Activated naive CD8-positive, alpha-beta T cell treated with anti-CD3 and anti-CD28 coated beads, Interleukin-2, amount 10 ng/mL, durations not matched to agents 7 days and 5 days (primary cell): Measurements from ENCODE around the gene CASP3. TPM values are rescaled to one million over a fixed set of nuclear protein-coding genes. Genes with fewer than 3 reads are reported as not detected.
A peak's percentile ranks its signal among the peaks of the same experiment; 100 is the strongest.
"Not testable (repeated sequence)": the region's sequence is repeated elsewhere in the genome, so short reads cannot be mapped to it uniquely, and the experiment has no call there.

Experiments
- ATAC-seq: fragments of 150-1000 bp; cut with Tn5 transposase; one replicate; pipeline ENCODE4 v1.10.0; 2021; ENCODE audit warnings: low read depth, moderate library complexity
- POLR2A ChIA-PET: fragments of 350-600 bp; sonication (Branson Sonifier 250); formaldehyde crosslinking; loops from one replicate; lab custom pipeline; 2021; ENCODE audit warnings: antibody characterized with exemption; lab: Charles Lee
- DNase-seq: peaks from one replicate; pipeline ENCODE4 v3.0.0; 2021
- H3K27ac Mint-ChIP-seq: one replicate; pipeline ENCODE4 v1.8.0; 2022; ENCODE audit warnings: mild to moderate bottlenecking, mixed read lengths
- H3K27me3 Mint-ChIP-seq: one replicate; pipeline ENCODE4 v1.8.0; 2022; ENCODE audit warnings: mild to moderate bottlenecking, moderate library complexity, mixed read lengths
- H3K36me3 Mint-ChIP-seq: one replicate; pipeline ENCODE4 v1.8.0; 2021; ENCODE audit warnings: mild to moderate bottlenecking, mixed read lengths
- H3K4me1 Mint-ChIP-seq: one replicate; pipeline ENCODE4 v1.8.0; 2021; ENCODE audit warnings: mixed read lengths
- H3K4me3 Mint-ChIP-seq: one replicate; pipeline ENCODE4 v1.8.0; 2022; ENCODE audit warnings: mild to moderate bottlenecking, moderate library complexity, mixed read lengths
- H3K9me3 Mint-ChIP-seq: one replicate; pipeline ENCODE4 v1.8.0; 2021; ENCODE audit warnings: mixed read lengths
- total RNA-seq, 2 experiments: library from RNA; stranded (reverse); gene quantifications; one replicate each; pipeline ENCODE4 v1.2.3, GENCODE V29; 2021

The CASP3 gene
- total RNA-seq, 2 experiments from 2014 or later: 45.3 to 49.8 TPM

DNA sequence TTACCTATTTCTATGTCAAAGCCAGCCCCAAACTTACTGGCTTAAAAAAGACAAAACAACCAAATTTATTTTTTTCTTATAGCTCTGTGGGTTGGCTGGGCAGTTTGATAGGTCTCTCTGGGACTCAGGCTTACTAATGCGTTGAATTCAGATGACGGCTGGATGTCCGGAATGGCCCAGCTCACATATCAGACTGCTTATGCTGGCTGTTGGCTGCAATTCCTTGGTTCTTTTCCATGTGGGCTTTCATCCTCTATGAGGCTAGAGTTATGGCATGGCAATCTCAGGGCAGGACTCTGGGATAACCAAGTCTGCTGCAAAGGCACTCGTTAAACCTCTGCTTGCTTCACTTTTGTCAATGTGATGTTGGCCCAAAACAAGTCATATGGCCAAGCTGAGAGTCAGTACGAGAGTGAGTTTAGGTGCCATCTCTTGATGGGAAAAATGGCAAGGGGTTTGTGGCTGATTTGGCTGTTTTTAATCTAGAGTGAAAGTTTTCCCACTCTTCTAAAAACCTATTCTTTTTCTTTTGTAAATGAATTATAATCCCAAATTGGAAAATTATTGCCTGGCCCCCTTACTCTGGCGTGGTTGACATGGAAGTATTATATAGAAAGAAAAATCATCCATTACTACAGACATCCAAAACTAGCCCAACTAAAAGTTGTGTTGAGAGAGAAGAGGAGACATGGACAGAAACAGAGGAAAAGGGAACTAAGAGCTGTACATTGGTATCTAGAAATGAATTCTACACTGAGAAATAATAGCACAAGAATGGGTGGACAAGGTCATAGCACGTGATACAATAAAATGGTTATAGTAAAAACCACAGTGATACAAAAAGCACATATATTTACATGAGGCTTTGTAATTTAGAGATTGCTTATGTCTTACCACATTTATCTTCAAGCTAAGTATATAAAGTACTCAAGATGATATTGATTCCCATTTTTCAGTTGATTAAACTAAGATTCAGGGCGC lies 6.9 kb upstream of the CASP3 start:
- ATAC-seq (no peak), DNase-seq (no peak)
- Mint-ChIP-seq H3K9me3 (no peaks in the 10 kb centered on the region), H3K27me3 (no peaks in the 10 kb centered on the region), H3K36me3 (peaks cover 18% of the 10 kb centered on the region), H3K4me3 (no peak overlapping the region), H3K4me1 (peaks cover 6% of the 10 kb centered on the region), H3K27ac (no peak overlapping the region)
- POLR2A ChIA-PET: no interaction called here

GRCh38 chr4:184653650-184654049 lies 4.4 kb upstream of the CASP3 start:
- Mint-ChIP-seq H3K4me3 (no peak overlapping the region), H3K9me3 (no peaks in the 10 kb centered on the region), H3K4me1 (peaks cover 17% of the 10 kb centered on the region), H3K27ac (no peak overlapping the region), H3K36me3 (peaks cover 14% of the 10 kb centered on the region), H3K27me3 (no peaks in the 10 kb centered on the region)
- ATAC-seq: no peak
- DNase-seq: no peak
- POLR2A ChIA-PET: interaction anchor here (1.5 kb wide), 1 partner anchor 81 kb away, joined by 4 read pairs; the partner anchor contains the start of gene CENPU

DNA sequence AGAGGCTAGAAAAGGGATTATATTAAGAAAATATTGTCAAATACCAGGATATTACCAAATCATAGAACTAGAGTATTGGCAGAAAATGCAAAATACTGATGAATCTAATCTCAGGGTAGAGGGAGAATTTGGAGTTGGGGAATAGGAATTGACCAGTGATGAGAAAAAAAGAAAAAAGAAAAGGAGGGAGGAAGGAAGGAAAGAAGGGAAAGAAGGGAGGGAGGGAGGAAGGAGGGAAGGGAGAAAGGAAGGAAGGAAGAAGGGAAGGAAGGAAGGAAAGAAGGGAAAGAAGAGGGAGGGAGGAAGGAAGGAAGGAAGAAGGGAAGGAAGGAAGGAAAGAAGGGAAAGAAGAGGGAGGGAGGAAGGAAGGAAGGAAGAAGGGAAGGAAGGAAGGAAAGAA lies 3.4 kb upstream of the CASP3 start:
- H3K4me3 Mint-ChIP-seq, POLR2A ChIA-PET, DNase-seq, H3K27me3 Mint-ChIP-seq, H3K9me3 Mint-ChIP-seq, H3K27ac Mint-ChIP-seq, ATAC-seq: not testable (repeated sequence)
- H3K4me1 Mint-ChIP-seq: peaks cover 22% of the 10 kb centered on the region
- H3K36me3 Mint-ChIP-seq: peaks cover 19% of the 10 kb centered on the region

DNA sequence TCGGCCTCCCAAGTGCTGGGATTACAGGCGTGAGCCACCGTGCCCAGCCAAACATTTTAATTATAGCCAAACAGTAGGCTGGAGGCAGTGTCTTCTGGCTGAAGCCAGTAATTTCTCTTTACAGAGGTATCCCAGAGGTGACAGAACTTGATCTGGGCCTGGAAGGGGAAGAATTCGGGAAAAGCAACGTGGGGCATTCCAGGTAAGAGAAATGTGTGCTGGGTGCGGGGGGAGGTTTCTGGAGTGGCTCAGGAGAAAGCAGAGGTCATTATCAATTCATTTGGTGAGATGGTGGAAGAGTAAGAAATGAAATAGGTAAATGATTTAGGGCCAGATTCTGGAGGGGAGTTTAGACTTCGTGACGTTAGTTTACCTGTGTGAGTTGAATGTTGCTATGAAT lies 2.7 kb upstream of the CASP3 start:
- Mint-ChIP-seq H3K27ac (no peak overlapping the region), H3K9me3 (no peaks in the 10 kb centered on the region), H3K4me3 (no peak overlapping the region), H3K36me3 (peaks cover 24% of the 10 kb centered on the region), H3K27me3 (no peaks in the 10 kb centered on the region), H3K4me1 (peaks cover 28% of the 10 kb centered on the region)
- POLR2A ChIA-PET: no interaction called here
- ATAC-seq (no peak), DNase-seq (no peak)

DNA sequence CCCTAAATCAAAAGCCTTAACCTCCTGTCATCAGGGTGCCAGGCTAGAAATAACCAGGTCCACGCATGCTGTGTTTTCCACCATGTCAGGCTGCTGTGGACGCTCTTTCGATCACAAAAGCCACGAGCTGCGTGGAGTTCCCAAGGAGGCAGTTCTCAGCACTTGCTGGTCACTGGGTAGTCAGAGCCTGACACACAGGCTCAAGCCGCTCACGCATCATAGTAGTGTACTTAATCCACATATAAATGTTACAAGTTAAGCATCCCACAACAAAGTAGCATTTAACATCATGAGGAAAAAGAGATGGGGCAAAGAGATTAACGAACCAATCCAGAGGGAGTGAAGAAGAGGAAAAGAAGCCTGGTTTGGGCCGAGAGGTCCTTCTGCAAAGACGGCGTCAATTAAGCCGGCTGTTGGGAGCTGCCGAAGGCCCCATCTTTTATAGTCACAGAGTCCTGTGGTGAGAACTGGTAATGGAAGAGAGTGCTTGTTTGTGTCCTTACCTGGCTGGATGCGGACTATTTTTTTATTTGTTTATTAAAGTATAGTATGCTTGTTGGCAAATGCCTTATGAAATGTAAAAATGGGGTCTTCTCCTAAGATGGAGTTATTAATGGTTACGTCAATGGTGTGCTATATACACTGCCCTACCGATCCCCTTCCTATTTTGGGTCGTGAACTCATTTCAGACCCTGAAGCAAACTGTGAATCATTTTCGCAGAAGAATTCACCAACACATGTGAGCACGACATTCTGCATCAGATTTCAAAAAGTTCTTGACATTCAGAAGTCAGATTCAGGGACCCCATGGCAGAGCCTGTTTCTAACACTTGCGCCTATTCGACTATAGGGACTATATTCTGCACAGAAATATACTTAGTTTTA lies 966 bp upstream of the CASP3 start:
- POLR2A ChIA-PET: interaction anchor here (0.9 to 3.5 kb wide), 19 partner anchors 9 to 413 kb away, joined by 3 to 48 read pairs (median 6); partner anchors contain the start of genes CENPU and IRF2
- H3K27ac Mint-ChIP-seq: peak overlapping the region; percentile 94
- no peak for ATAC-seq
- DNase-seq: no peak
- peaks cover 26% of the 10 kb centered on the region for H3K36me3 Mint-ChIP-seq
- H3K9me3 Mint-ChIP-seq: no peaks in the 10 kb centered on the region
- H3K4me1 Mint-ChIP-seq: peaks cover 44% of the 10 kb centered on the region
- no peaks in the 10 kb centered on the region for H3K27me3 Mint-ChIP-seq
- peak overlapping the region; percentile 96 for H3K4me3 Mint-ChIP-seq

GRCh38 chr4:184648313-184649025 lies 778 bp downstream of the CASP3 start:
- ATAC-seq: peak; percentile 15
- H3K27ac Mint-ChIP-seq: peak overlapping the region; percentile 96
- POLR2A ChIA-PET: interaction anchor here (0.6 to 3.5 kb wide), 15 partner anchors 13 to 1145 kb away, joined by 3 to 48 read pairs (median 6); partner anchors contain the start of genes CENPU and IRF2
- H3K4me3 Mint-ChIP-seq: peak overlapping the region; percentile 98
- peak; percentile 73 for DNase-seq
- no peaks in the 10 kb centered on the region for H3K27me3 Mint-ChIP-seq
- peaks cover 30% of the 10 kb centered on the region for H3K36me3 Mint-ChIP-seq
- H3K9me3 Mint-ChIP-seq: no peaks in the 10 kb centered on the region
- H3K4me1 Mint-ChIP-seq: peaks cover 59% of the 10 kb centered on the region

- POLR2A ChIA-PET: interaction anchor here (0.6 to 3.5 kb wide), 11 partner anchors 12 to 1144 kb away, joined by 3 to 48 read pairs (median 4); partner anchors contain the start of gene CENPU
- Mint-ChIP-seq H3K27ac (peak overlapping the region; percentile 96), H3K4me1 (peaks cover 59% of the 10 kb centered on the region), H3K4me3 (peak overlapping the region; percentile 98), H3K36me3 (peaks cover 30% of the 10 kb centered on the region), H3K27me3 (no peaks in the 10 kb centered on the region), H3K9me3 (no peaks in the 10 kb centered on the region)
- ATAC-seq (no peak), DNase-seq (no peak)
Measured at GRCh38 chr4:184648054-184648312, 1.3 kb downstream of the CASP3 start.

GRCh38 chr4:184647266-184648053 lies 1.8 kb downstream of the CASP3 start:
- no peak for ATAC-seq
- Mint-ChIP-seq H3K27me3 (no peaks in the 10 kb centered on the region), H3K27ac (peak overlapping the region; percentile 96), H3K4me3 (peak overlapping the region; percentile 98), H3K4me1 (peaks cover 59% of the 10 kb centered on the region), H3K36me3 (peaks cover 28% of the 10 kb centered on the region), H3K9me3 (no peaks in the 10 kb centered on the region)
- no peak for DNase-seq
- POLR2A ChIA-PET: interaction anchor here (0.6 to 3.5 kb wide), 8 partner anchors 14 to 384 kb away, joined by 3 to 48 read pairs (median 4); partner anchors contain the start of genes CENPU and IRF2

GRCh38 chr4:184645904-184646610 lies 3.2 kb downstream of the CASP3 start:
- peak overlapping the region; percentile 98 for H3K4me3 Mint-ChIP-seq
- no peak for ATAC-seq
- H3K4me1 Mint-ChIP-seq: peaks cover 62% of the 10 kb centered on the region
- H3K27ac Mint-ChIP-seq: peak overlapping the region; percentile 17
- DNase-seq: no peak
- POLR2A ChIA-PET: interaction anchor here (1.0 to 2.6 kb wide), 4 partner anchors 13 to 171 kb away, joined by 3 to 8 read pairs (median 6); partner anchors contain the start of genes CENPU and IRF2
- H3K27me3 Mint-ChIP-seq: no peaks in the 10 kb centered on the region
- H3K36me3 Mint-ChIP-seq: peaks cover 36% of the 10 kb centered on the region
- no peaks in the 10 kb centered on the region for H3K9me3 Mint-ChIP-seq

- Mint-ChIP-seq H3K9me3 (no peaks in the 10 kb centered on the region), H3K27ac (peak overlapping the region; percentile 57), H3K4me1 (peaks cover 62% of the 10 kb centered on the region), H3K36me3 (peaks cover 44% of the 10 kb centered on the region), H3K27me3 (no peaks in the 10 kb centered on the region), H3K4me3 (peak overlapping the region; percentile 69)
- ATAC-seq (no peak), DNase-seq (no peak)
- POLR2A ChIA-PET: interaction anchor here (0.6 to 2.6 kb wide), 4 partner anchors 21 to 185 kb away, joined by 3 to 8 read pairs (median 4); partner anchors contain the start of gene CENPU
Measured at GRCh38 chr4:184644553-184645307, 4.5 kb downstream of the CASP3 start.

GRCh38 chr4:184643731-184644130 lies 5.5 kb downstream of the CASP3 start:
- no peaks in the 10 kb centered on the region for H3K9me3 Mint-ChIP-seq
- peaks cover 50% of the 10 kb centered on the region for H3K36me3 Mint-ChIP-seq
- H3K4me1 Mint-ChIP-seq: peaks cover 70% of the 10 kb centered on the region
- POLR2A ChIA-PET: interaction anchor here (2.6 kb wide), 1 partner anchor 90 kb away, joined by 8 read pairs; the partner anchor contains the start of gene CENPU
- DNase-seq: no peak
- H3K27me3 Mint-ChIP-seq: no peaks in the 10 kb centered on the region
- peak overlapping the region; percentile 67 for H3K4me3 Mint-ChIP-seq
- no peak for ATAC-seq
- H3K27ac Mint-ChIP-seq: peak overlapping the region; percentile 62
